ENCODE measurements around the gene GRM8. TPM values are rescaled to one million over a fixed set of nuclear protein-coding genes. Genes with fewer than 3 reads are reported as not detected.
A peak's percentile ranks its signal among the peaks of the same experiment; 100 is the strongest.
"Not testable (repeated sequence)": the region's sequence is repeated elsewhere in the genome, so short reads cannot be mapped to it uniquely, and the experiment has no call there.

The GRM8 gene
- total RNA-seq, 1 donor from 2014 or later: 0.41 TPM

DNA sequence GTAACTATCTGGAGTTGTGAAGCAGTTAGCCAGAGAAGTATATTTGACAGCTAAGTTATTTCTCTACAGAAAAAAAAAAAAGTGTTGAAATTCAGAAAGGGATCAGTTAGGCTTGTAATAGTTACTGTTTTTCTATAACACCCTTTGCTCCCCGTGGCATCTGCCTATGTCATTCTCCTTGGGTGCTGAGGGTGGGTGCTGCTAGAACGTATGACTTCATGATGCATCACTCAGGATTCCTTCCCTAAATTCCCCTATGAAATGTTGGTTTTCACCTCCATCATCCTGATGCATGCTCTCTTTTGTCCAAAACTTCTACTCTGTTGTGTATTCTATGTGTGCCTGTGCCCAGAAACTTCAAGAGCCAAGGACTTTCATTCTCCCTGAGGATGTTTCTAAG, 536.4 kb downstream of the GRM8 start:
- no peak for DNase-seq

DNA sequence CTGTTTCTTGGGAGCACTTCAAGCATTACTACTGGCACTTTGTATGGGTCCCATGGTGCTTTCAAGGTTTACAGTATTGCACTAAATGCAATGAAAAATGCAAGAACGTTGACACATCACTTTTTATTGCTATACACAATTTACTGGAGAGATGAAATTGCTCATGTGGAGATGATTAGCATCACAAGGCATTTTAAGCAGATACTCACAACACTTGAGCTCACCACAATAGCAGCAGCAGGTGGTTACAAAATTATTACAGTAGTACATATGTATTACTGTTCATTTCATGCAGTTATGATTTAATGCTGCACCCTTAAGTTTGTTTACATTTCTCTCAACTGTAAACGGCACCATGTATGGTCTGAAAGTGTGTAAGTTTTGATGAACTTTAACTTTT, 537.7 kb downstream of the GRM8 start:
- no peak for DNase-seq

DNA sequence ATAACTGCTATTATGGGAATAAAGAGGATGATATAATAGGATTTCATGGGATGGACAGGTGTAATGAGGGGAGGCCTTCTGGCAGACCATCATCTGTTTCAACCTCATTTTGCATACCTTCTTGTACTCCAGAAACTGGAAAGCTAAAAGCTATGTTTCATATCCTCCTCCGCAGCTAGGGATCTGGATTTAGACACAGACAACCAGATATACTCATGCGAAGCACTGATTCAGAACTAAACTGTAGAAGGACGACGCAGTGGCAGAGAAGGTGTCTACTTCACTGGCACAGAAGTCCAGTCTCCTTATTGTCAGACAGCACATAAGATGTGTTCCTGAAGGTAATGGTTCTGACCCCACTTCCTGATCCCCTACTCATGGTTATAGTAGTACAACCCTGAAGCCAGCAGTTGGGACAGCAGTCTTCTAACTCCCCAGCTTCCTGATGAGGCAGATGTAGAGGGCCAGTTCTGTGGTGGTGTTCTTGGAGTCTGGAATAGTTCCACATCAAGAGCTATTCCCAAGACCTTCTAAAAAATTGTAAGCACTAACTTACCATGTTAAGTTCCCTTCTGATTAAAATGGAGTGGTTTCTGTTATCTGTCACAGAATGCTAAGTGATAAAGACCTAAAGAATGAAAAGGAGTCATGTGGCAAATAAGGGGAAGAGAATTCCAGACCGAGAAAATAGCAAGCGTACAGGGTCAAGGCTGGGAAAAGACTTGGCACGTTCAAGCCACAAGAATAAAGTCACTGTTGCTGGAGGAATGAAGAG, 550.3 kb downstream of the GRM8 start:
- no peak for DNase-seq

DNA sequence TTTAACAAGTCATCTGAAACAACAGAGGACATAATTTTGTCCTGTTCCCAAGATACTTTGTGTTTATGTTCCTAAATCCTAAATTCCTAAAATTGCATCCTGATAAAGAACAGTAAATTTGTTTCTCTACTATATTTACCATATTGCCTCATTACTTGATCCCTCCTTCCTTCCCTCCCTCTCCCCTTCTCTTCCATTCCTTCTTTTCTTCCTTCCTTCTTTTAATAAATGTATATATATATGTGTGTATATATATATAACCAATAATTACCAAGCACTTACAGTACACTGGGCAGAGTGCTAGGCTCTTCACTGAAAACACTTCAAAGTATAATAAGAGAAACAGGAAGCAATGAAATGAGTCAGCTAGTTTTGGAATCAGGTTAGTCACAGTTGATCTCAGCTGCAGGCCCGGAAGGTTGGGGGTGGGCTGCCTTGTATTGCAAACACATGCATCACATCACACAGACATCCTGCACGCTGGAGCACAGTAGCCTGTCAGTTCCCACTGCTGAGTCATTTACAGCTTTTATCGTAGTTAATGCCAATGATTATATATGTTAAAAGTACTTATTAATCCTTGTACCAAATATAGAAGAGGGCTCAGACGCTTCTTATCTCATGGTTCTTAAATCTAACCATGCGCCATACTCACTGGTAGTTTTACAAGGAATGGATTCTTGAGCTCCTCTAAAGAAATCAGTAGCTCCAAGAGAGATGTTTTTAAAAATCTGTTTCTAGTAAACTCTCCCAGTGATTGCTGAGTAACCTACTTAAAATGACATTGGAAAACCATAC, 551.7 kb downstream of the GRM8 start:
- peak; percentile 61 for DNase-seq

DNA sequence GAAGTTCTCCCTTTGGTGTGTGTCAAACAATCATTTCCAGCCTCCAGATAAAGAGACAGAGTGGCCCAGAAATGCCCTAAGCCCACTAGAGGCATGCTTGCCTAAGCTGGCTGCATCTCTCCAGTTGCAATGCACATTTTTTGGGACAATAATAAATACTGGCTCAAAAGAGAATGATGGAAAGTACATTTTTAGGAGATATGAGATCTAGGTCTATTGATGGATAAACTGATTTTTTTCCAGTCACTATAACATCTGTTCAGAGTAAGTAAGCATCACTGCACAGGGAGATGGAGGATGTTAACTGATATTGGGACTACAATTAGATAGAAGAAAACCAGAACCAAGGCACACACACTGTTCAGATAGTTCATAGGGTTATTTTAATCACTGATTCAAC, 553.0 kb downstream of the GRM8 start:
- DNase-seq: no peak

DNA sequence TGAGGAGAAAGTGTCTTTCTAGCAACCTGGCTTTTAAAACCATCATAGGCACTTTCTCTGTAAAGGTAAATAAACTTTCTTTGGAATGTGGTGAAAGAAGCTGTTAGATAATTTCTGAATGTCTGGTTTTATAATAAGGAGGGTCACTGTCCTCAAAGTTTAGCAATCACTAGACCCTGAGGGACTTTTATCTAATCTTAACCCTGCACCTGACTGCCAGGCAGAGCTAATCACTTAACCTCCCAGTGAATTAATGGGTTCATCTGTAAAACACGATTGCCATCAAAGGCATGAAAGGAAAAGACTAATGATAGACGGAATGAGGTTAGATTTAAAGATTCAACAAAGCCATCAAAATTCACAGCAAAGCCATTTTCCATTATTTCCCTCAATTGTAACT, 553.8 kb downstream of the GRM8 start:
- DNase-seq: no peak

DNA sequence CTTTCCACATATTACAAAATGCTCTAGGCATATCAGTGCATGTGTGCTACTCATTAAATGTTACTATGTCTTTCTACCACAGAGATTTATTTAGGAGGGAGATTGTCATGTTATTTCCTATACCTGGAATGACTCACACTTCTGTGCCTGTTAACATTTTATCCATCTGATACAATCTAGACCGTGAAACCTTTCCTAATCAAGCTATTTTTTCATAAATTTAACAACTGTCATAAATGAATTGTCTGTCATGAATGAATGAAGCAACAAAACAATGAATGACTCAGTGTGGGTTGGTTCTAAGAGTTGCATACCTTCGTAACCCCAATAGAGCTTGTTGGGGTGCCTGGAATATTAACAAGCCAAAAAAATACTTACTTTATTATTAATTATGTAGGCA, 554.3 kb downstream of the GRM8 start:
- DNase-seq: no peak

DNA sequence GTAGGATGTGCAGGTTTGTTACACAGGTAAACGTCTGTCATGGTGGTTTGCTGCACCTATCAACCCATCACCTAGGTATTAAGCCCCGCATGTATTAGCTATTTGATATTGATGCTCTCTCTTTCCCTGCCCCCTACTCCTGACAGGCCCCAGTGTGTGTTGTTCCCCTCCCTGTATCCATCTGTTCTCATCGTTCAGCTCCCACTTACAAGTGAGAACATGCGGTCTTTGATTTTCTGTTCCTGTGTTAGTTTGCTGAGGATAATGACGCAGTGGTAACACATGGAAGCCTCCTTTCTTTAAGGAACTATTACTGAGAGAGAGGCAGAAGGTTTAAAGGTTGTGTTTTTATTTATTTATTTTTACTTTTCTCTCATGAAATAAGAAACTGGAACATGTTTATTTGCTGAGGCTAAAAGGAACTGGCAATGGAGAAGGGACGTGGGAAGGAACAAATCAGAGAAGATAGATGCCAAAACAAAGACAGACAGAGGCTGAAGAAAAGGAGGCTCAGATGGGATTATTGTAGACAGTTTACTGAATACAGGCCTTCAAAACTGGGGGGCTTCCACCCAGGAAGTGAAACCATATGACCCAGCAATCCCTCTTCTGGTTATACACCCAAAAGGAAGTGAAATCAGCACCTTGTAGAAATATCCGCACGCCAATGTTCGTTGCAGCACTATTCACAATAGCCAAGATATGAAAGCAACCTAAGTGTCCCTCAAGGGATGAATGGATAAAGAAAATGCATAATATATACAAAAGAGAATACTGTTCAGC, 556.3 kb downstream of the GRM8 start:
- peak; percentile 50 for DNase-seq

DNA sequence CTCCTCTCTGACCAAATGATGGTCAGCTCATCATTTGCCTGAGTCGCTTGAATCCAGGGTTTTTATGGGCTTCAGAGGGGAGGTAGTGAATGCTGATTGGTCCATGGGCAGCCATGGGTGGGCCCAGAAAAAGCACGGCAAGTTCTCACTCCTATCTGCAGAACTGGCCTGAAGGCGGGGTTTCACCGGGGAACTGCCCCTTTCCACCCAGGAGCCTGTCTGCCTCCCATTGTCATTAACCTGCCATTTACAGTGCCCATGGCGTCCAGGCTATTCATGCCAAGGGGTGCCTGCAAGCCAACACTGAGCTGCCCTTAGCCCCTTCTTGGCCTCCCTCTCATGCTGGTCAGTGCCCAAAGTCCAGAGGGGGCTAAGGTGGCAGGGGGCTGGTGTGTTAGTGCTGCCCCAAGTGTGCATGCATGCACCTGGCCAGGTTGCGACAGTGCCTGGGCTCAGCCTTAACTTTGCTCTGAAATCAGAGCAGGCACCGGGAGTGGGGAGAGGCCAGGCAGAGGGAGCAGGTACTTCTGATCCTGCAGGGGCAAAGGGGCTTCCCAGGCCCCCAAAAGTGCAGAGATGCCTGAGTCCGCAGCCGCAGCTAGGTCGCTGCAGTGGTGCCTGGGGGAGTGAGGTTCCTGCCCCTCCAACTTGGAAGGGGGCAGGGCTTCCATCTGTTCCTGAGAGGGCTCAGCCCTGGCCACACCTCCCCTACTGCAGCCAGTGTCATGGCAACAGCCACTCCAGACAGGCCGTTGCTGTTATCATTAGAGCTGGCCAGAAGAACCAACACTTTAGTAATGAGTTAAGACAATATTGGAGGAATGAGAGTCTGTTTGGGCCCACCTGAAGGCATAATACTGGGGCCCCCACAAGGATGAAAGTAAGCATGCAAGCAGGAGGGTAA, 561.6 kb downstream of the GRM8 start:
- no peak for DNase-seq

DNA sequence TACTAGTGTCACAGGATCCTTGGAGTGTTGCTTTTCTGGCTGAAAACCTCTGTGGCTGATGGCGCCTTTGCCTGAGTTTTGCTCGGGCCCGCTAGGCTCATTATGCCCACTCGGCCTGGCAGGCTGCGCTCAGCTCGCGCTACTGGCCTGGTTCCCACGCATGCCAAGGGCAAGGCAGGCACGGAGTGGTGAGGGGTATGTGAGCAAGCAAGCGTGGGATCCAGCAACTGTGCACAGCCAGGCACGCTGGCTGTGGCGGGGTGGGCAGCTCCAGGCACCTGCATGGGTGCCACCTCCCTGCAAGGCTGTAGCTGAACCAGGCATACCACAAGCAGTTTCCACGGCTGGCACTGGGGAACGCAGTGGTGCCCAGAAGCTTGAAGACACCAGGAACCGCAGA, 562.6 kb downstream of the GRM8 start:
- DNase-seq: no peak

DNA sequence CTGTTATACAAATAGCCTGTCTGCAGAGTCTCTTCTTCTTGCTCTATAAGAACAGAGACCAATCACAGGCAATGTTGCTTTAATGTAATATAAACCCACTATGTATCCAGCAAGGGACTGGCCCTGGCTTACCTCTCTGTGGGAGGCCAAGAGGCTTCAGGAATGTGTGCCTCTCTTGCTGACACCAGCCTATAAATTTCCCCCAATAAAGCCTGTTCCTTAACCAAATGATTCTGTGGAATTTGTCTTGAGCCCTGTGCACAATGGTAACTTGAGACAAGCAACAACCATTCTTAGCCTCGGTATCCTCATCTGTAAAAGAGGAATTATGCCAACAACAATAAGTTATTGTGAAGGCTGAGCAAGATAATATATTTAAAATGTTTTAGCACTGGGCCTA, 563.7 kb downstream of the GRM8 start:
- DNase-seq: no peak

DNA sequence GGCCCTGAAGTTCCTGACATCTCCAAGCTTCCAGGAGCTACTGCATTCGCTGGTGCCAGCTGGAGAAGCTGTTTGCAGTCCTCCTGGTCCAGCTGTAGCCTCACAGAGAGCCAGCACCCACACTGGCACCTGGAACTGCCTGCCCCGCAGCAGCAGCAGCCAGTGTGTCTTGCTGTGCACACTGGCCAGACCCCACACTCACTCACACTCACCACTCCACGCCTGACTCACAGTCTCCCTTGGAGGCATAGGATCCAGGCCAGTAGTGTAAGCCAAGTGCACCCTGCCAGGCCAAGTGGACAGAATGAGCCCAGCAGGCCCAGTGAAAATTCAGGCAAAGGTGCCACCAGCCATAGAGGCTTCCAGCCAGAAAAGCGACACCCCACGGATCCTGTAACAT, 566.3 kb downstream of the GRM8 start:
- no peak for DNase-seq

DNA sequence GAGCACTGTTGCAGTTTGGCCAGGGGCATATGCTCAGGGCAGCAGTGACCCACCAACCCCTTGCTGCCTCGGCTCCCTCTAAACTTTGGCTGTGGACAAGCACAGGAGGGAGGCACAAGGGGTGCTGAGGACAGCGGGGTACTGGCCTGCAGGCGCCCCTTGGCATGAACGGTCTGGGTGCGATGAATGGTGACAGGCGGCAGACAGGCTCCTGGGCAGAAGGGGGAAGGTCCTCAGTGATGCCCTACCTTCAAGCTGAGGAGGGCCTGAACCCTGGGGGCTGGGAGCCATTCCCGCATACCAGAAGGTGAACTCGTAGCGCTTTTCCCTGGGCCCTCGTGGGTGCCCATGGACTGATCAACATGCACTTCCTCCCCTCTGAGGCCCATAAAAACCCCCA, 567.1 kb downstream of the GRM8 start:
- no peak for DNase-seq

DNA sequence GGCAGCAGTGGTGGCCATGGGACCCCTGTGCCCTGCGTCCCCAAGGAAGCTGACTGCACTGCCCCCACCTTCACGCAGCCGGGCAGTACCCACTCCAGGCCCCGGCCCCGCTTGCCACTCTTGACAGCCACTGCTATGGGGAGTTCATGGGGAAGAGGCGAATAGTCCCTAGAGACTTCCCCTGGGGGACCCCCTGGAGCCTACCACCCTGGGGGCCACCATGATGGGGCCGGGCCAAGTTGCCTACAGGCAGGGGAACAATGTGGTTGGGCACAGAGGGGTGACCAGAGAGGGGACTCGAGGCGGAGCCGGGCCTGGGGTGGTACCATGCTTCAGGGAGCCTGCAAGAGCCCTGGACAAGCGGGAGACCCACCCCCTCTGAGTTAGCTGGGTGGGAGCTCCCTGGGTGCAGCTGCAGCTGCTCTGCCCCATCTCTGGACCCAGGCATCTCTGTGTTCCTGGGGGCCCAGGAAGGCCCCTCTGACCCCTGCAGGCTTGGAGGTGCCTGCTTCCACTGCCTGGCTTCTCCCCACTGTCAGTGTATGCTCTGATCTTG, 567.6 kb downstream of the GRM8 start:
- DNase-seq: no peak

DNA sequence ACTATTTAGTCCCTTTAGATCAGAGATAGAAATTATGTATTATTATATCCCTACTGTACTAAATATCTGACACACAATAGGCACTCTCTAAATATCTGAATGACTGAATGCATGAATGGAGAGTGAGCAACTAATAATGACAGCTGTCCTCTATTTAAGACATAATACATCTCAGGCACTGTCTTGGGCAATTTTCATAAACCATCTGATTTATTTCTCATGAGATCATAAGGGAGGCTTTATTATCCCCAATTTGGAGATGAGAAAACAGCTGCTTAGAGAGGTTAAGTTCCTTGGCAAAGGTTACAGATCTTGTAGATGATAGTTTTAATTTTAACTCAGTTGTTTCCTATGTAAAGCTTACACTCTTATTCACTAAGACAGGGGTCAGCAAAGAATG, 570.6 kb downstream of the GRM8 start:
- DNase-seq: no peak

DNA sequence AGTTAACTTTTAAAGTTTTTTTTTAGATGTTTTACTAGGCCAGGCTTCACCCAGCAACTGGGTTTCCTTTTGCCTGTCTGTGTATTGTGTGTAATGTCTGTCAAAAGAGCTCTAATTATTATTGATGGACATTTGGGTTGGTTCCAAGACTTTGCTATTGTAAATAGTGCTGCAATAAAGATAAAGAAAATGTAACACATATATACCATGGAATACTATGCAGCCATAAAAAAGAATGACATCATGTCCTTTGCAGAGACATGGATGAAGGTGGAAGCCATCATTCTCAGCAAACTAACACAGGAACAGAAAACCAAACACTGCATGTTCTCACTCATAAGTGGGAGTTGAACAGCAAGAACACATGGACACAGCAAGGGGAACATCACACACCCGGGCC, 584.0 kb downstream of the GRM8 start:
- not testable (repeated sequence) for DNase-seq

DNA sequence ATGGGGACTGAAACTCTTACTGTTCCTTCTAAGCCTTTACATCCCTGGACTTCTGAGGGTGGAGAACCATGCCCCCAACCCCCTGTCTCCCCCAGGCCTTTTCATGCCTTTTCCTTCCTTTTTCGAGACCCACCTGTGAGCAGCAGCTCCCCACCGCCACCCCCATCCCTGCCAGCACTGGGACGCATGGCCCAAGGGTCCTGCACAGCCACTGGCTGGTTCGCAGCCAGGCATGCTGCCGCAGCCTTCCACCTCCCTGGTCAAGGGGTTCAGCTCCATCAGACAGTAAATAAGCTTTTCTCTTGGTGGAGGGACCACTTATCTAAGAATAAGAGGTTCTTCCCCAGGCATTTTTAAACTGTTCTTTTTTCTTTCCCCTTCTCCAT, 584.4 kb downstream of the GRM8 start:
- no peak for DNase-seq

DNA sequence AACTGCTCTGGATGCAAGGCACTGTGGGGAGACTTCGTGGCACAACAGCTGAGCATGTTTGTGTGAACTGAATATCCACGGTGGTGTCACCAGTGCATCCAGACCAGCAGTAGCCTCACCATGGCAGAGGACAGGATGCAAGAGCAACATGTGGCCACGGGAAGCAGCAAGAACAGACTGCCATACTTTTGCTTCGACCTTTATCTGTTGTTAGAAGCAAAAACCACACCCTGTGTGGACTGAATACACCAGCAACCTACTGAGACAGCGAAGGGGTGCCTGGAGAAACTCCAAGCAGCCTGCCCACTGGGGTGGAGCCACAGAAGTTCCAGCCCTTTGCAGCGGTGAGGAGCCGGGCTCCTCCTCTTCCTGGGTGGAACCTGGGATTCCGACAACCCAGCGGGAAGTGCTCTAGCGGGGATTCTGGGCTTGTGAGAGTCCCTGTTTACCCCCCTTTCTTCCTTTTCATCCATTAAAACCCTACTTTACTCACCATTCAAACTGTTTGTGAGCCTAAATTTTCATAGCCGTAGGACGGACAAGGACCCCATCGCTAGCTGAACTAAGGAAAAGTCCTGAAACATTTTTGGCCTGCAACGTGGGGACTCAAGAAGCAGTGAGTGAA, 584.9 kb downstream of the GRM8 start:
- DNase-seq: no peak

DNA sequence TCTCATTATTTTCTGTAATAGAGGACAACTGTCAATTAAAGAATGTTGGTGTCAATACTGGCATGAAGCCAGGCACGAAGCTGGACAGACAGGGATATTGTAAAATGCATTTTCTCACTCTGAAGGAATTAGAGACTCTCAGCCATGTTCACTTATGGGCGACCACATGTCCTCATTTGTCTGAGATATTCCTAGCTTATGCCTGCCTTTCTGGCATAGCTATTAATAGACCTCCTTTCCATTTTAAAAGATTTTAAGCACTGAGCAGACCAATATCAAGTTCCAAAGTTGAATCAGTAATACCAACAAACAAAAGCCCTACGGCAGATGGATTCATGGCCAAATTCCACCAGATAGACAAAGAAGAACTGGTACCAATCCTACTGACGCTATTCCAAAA, 589.9 kb downstream of the GRM8 start:
- peak; percentile 26 for DNase-seq

DNA sequence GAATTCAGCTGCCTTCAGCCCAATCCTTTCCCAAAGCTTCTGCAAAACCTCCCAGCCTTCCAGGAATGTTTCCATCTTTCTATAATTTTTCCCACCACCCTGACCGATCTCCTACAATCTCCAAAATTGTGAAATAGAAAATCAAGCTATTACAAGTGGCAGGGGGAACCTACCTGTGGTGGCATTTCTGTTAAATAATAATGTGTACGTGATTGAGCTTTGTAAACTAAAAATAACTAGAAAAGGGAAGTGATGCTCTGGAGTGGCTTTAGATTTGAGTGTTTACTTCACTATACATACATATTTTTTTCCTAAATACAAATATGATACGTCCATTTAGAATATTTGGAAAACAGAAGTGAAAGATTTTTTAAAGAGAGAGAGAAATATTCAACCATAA, 593.6 kb downstream of the GRM8 start:
- DNase-seq: no peak

DNA sequence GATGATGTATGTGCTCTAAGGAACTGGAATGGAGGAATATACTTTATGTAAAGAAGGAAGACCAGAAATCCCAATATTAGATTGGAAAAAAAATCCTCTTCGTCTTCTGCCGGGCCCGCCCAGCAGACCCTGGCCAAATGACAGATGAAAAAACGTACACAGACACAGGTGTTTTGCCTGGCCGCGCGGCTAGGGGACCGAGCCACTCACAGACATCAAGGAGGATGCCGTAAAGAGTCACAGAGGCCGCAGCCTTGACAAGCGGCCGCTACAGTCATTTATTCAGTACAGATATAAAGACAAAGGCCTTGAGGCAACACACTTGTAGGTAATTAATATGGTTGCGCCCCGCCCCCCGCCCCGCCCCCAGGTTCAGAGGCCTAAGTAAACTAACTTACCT, 594.1 kb downstream of the GRM8 start:
- no peak for DNase-seq
